Measurements from ENCODE around the gene MGAT5B. TPM values are rescaled to one million over a fixed set of nuclear protein-coding genes. Genes with fewer than 3 reads are reported as not detected.
A peak's percentile ranks its signal among the peaks of the same experiment; 100 is the strongest.

The MGAT5B gene
- total RNA-seq, 1 experiment from 2014 or later: 15.0 TPM

- Histone ChIP-seq H3K36me3 (peaks cover 21% of the 10 kb centered on the region), H3K27ac (no peak overlapping the region), H3K27me3 (replicated peaks) (no peaks in the 10 kb centered on the region), H3K9me3 (replicated peaks) (no peaks in the 10 kb centered on the region), H3K4me1 (replicated peaks) (no peaks in the 10 kb centered on the region), H3K4me3 (no peak overlapping the region)
- no peak for DNase-seq (ENCODE audit: low read depth in 1 of 2, low spot score in 2 of 2)
Observed at GRCh38 chr17:76922967-76923366, 54.8 kb downstream of the MGAT5B start.

GRCh38 chr17:76923491-76923890 is 55.3 kb downstream of the MGAT5B start:
- no peak overlapping the region for H3K4me3 ChIP-seq
- H3K27ac ChIP-seq: no peak overlapping the region
- peaks cover 26% of the 10 kb centered on the region for H3K36me3 ChIP-seq
- H3K9me3 ChIP-seq (replicated peaks): no peaks in the 10 kb centered on the region
- no peaks in the 10 kb centered on the region for H3K27me3 ChIP-seq (replicated peaks)
- no peak for DNase-seq (ENCODE audit: low read depth in 1 of 2, low spot score in 2 of 2)
- H3K4me1 ChIP-seq (replicated peaks): no peaks in the 10 kb centered on the region

- no peaks in the 10 kb centered on the region for H3K4me1 ChIP-seq (replicated peaks)
- H3K9me3 ChIP-seq (replicated peaks): no peaks in the 10 kb centered on the region
- no peak for DNase-seq (ENCODE audit: low read depth in 1 of 2, low spot score in 2 of 2)
- no peak overlapping the region for H3K4me3 ChIP-seq
- no peaks in the 10 kb centered on the region for H3K27me3 ChIP-seq (replicated peaks)
- peaks cover 27% of the 10 kb centered on the region for H3K36me3 ChIP-seq
- no peak overlapping the region for H3K27ac ChIP-seq
Observed at GRCh38 chr17:76924345-76925342, 56.4 kb downstream of the MGAT5B start.

GRCh38 chr17:76925441-76925891 is 57.3 kb downstream of the MGAT5B start:
- Histone ChIP-seq H3K9me3 (replicated peaks) (no peaks in the 10 kb centered on the region), H3K4me1 (replicated peaks) (no peaks in the 10 kb centered on the region), H3K36me3 (peaks cover 27% of the 10 kb centered on the region), H3K27me3 (replicated peaks) (no peaks in the 10 kb centered on the region), H3K4me3 (no peak overlapping the region), H3K27ac (no peak overlapping the region)
- no peak for DNase-seq (ENCODE audit: low read depth in 1 of 2, low spot score in 2 of 2)

- no peak for DNase-seq (ENCODE audit: low read depth in 1 of 2, low spot score in 2 of 2)
- H3K9me3 ChIP-seq (replicated peaks): no peaks in the 10 kb centered on the region
- no peaks in the 10 kb centered on the region for H3K4me1 ChIP-seq (replicated peaks)
- H3K36me3 ChIP-seq: peaks cover 34% of the 10 kb centered on the region
- H3K4me3 ChIP-seq: no peak overlapping the region
- no peaks in the 10 kb centered on the region for H3K27me3 ChIP-seq (replicated peaks)
- H3K27ac ChIP-seq: no peak overlapping the region
Observed at GRCh38 chr17:76926237-76926866, 58.1 kb downstream of the MGAT5B start.

- DNase-seq (ENCODE audit: low read depth in 1 of 2, low spot score in 2 of 2): no peak
- H3K9me3 ChIP-seq (replicated peaks): no peaks in the 10 kb centered on the region
- no peaks in the 10 kb centered on the region for H3K27me3 ChIP-seq (replicated peaks)
- H3K4me1 ChIP-seq (replicated peaks): no peaks in the 10 kb centered on the region
- H3K27ac ChIP-seq: no peak overlapping the region
- no peak overlapping the region for H3K4me3 ChIP-seq
- H3K36me3 ChIP-seq: peaks cover 36% of the 10 kb centered on the region
Observed at GRCh38 chr17:76927577-76927976, 59.4 kb downstream of the MGAT5B start.

GRCh38 chr17:76927982-76928381 is 59.8 kb downstream of the MGAT5B start:
- Histone ChIP-seq H3K9me3 (replicated peaks) (no peaks in the 10 kb centered on the region), H3K36me3 (peaks cover 40% of the 10 kb centered on the region), H3K27ac (no peak overlapping the region), H3K4me3 (no peak overlapping the region), H3K27me3 (replicated peaks) (no peaks in the 10 kb centered on the region), H3K4me1 (replicated peaks) (no peaks in the 10 kb centered on the region)
- DNase-seq (ENCODE audit: low read depth in 1 of 2, low spot score in 2 of 2): no peak

- no peak overlapping the region for H3K4me3 ChIP-seq
- no peaks in the 10 kb centered on the region for H3K27me3 ChIP-seq (replicated peaks)
Observed at GRCh38 chr17:76929148-76929547, 60.9 kb downstream of the MGAT5B start.

GRCh38 chr17:76929601-76930000 is 61.4 kb downstream of the MGAT5B start:
- Histone ChIP-seq H3K27ac (no peak overlapping the region), H3K4me1 (replicated peaks) (peaks cover 9% of the 10 kb centered on the region), H3K36me3 (peaks cover 55% of the 10 kb centered on the region), H3K9me3 (replicated peaks) (no peaks in the 10 kb centered on the region; the same call in 1 of the 2 replicates), H3K27me3 (replicated peaks) (no peaks in the 10 kb centered on the region), H3K4me3 (no peak overlapping the region)
- DNase-seq (ENCODE audit: low read depth in 1 of 2, low spot score in 2 of 2): no peak

More at GRCh38 chr17:76929148-76929547, 60.9 kb downstream of the MGAT5B start:
- H3K9me3 ChIP-seq (replicated peaks): no peaks in the 10 kb centered on the region; the same call in 1 of the 2 replicates
- peaks cover 52% of the 10 kb centered on the region for H3K36me3 ChIP-seq
- H3K27ac ChIP-seq: no peak overlapping the region
- DNase-seq (ENCODE audit: low read depth in 1 of 2, low spot score in 2 of 2): no peak
- peaks cover 5% of the 10 kb centered on the region for H3K4me1 ChIP-seq (replicated peaks)

- Histone ChIP-seq H3K36me3 (peaks cover 55% of the 10 kb centered on the region), H3K4me1 (replicated peaks) (peaks cover 14% of the 10 kb centered on the region), H3K27me3 (replicated peaks) (no peaks in the 10 kb centered on the region), H3K9me3 (replicated peaks) (no peaks in the 10 kb centered on the region; the same call in 1 of the 2 replicates), H3K4me3 (no peak overlapping the region), H3K27ac (no peak overlapping the region)
- no peak for DNase-seq (ENCODE audit: low read depth in 1 of 2, low spot score in 2 of 2)
Observed at GRCh38 chr17:76930107-76930506, 61.9 kb downstream of the MGAT5B start.

- peaks cover 40% of the 10 kb centered on the region for H3K36me3 ChIP-seq
- no peaks in the 10 kb centered on the region; the same call in 1 of the 2 replicates for H3K9me3 ChIP-seq (replicated peaks)
- H3K27me3 ChIP-seq (replicated peaks): no peaks in the 10 kb centered on the region
- no peak for DNase-seq (ENCODE audit: low read depth in 1 of 2, low spot score in 2 of 2)
- no peak overlapping the region for H3K27ac ChIP-seq
- no peak overlapping the region for H3K4me3 ChIP-seq
- H3K4me1 ChIP-seq (replicated peaks): peaks cover 23% of the 10 kb centered on the region
Observed at GRCh38 chr17:76932402-76933333, 64.5 kb downstream of the MGAT5B start.

GRCh38 chr17:76934561-76935320 is 66.5 kb downstream of the MGAT5B start:
- Histone ChIP-seq H3K36me3 (peaks cover 52% of the 10 kb centered on the region), H3K27me3 (replicated peaks) (no peaks in the 10 kb centered on the region), H3K4me3 (no peak overlapping the region), H3K9me3 (replicated peaks) (no peaks in the 10 kb centered on the region; the same call in 1 of the 2 replicates), H3K27ac (peak overlapping the region; percentile 55), H3K4me1 (replicated peaks) (peaks cover 23% of the 10 kb centered on the region)
- no peak for DNase-seq (ENCODE audit: low read depth in 1 of 2, low spot score in 2 of 2)

Data from SJSA1 (cell line).